GM20431 (cell line): Measurements from ENCODE around the gene ATP1A4.

Source experiments
- in situ Hi-C: fragments of 300-500 bp; cut with MseI, MboI; formaldehyde crosslinking; loops from one replicate; pipeline ENCODE4 v1.15.0; 2020; ENCODE audit warnings: low sequenced_read_pairs; ENCODE audit not compliant: unreplicated experiment

Gene ATP1A4

GRCh38 chr1:160168016-160168415 lies 16.6 kb downstream of the ATP1A4 start:
- in situ Hi-C loops: no loop called here

DNA sequence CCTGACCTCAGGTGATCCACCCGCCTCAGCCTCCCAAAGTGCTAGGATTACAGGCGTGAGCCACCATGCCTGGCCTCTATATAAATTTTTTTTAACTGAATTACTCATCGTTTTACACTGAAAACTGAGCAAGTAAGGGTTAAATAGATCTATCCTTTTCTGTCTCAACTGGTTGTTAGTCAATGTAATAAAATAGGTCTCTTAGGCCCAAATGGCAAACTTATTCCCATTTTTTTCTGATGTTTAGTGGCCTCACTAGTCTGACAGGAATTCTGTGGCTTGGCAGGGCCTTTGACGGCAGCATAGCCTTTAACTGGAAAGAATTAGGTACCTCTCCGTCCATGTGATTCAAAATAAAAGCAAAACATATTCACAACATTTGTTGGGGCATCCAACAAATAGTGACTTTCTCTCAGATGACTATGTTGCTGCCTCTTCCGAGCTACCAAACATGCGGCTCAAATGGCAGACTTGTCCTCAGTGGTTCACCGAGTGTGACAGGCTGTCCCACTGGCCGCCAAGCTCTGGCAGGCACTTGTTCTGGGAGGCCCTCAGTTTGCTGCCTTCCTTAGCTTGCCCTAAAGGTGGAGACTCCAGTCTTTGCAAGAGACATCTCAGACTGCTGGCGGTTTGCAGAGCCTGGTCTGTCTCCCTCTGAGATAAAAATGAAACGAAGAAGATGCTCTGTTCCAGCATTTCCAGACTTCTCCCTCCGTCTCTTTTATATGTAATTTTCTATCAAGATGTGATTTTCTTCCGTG lies 17.4 kb downstream of the ATP1A4 start:
- in situ Hi-C loops: no loop called here

DNA sequence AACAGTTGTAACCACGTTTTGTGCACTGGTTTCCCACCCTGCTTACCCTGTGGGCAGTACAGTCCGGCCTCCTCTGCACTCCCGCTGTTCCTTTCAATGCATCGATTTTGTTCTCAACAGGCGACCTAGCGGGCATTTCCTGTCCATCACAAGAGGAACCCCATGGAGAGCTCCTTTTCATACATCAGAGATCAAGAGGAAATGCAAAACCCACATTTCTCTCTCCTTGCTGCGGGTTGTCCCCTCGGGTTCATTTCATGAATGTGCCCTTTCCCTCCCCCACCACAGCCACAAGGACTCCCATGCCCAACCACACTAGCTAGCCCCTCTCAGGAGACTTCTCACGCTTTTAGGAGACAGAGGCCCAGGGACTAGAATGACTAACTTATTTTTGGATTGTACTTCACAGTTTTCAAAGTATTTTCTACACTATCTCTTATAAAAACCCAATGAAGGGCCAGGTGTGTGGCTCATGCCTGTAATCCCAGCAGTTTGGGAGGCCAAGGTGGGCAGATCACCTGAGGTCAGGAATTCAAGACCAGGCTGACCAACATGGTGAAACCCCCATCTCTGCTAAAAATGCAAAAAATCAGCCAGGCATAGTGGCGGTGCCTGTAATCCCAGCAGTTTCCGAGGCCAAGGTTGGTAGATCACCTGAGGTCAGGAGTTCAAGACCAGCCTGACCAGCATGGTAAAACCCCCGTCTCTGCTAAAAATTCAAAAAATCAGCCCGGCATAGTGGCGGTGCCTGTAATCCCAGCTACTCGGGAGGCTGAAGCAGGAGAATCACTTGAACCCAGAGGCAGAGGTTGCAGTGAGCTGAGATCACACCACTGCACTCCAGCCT lies 18.4 kb downstream of the ATP1A4 start:
- in situ Hi-C loops: no loop called here

DNA sequence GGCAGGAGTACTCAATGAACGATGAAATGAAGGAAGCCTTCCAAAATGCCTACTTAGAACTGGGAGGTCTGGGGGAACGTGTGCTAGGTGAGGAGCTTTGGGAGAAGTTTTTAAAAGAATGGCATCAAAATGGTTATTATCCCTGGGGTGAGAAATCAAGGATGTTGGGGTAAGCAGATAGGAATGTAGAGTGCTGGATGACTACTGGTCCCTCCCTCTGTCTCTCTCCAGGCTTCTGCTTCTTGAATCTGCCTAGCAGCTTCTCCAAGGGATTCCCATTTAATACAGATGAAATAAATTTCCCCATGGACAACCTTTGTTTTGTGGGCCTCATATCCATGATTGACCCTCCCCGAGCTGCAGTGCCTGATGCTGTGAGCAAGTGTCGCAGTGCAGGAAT lies 20.0 kb downstream of the ATP1A4 start:
- in situ Hi-C loops: no loop called here

DNA sequence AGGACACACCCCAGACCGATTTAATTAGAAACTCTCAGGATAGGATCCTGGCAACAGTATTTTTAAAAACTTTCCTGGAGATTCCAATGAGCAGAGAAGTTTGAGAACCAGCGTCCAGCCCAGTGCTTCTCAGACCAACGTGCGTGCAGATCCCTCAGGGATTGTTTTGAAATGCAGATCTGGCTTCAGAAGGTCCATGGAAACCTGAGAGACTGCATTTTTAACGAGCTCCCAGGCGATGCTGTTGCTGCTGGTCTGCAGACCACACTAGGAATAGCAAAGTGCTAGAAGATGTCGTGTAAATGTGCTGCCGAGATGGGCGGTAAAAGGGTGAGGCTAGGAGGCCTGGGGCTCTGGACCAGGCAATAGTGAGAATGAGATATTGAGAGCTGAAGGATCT lies 20.6 kb downstream of the ATP1A4 start:
- in situ Hi-C loops: no loop called here

DNA sequence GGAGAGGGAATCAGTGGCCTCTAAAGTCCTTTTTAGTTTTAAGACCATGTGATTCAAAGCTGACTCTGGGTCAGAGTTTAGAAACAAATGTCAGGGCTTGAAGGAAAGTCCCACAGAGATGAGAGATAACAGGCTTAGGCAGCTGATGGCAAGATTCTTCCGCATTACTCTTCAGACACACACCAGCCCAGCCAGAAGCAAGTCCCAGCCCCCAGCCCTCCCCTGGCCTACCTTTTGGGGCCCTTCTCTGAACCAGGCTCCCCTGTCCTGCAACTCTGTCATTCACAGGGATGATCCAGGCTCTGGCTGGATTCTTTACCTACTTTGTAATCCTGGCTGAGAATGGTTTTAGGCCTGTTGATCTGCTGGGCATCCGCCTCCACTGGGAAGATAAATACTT lies 25.8 kb downstream of the ATP1A4 start:
- in situ Hi-C loops: no loop called here

- in situ Hi-C loops: no loop called here
Measured at GRCh38 chr1:160177667-160178066, 26.3 kb downstream of the ATP1A4 start.

DNA sequence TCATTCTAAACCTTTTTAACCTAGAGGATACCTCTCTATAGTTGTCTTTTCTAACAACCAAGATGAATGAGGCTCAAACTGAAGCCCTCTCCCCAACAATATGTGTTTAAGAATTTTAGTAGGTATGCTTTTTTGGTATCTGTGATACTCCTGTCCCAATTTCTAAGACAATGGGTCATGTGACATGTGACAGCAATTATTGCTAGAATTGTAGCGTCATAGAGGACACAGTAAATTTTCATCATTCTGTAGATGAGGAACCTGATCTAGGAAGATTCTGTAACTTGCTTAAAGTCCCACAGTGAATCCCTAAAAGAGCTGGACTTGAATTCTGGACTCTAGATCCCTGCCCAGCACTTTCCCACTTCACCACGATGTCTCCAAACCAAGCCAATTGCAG lies 27.3 kb downstream of the ATP1A4 start:
- in situ Hi-C loops: no loop called here

GRCh38 chr1:160179336-160179735 lies 27.9 kb downstream of the ATP1A4 start:
- in situ Hi-C loops: no loop called here

DNA sequence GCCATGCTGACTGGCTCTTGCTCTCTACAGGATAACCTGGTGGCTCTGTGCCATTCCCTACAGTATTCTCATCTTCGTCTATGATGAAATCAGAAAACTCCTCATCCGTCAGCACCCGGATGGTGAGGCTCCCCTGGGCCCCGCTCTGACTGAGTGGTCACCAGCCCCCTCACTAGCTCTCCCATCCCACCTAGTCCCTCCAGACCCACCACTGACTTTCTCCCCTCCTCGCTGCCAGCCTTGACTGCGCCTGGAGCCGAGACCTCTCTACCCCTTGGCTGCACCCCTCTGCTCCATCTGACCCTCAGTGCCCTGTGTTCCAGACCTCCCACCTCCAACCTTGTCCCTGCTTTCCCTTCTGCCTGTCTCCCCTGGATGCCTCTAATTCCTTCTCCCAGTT lies 34.8 kb downstream of the ATP1A4 start:
- in situ Hi-C loops: no loop called here

GRCh38 chr1:160186729-160187128 lies 35.3 kb downstream of the ATP1A4 start:
- in situ Hi-C loops: no loop called here

DNA sequence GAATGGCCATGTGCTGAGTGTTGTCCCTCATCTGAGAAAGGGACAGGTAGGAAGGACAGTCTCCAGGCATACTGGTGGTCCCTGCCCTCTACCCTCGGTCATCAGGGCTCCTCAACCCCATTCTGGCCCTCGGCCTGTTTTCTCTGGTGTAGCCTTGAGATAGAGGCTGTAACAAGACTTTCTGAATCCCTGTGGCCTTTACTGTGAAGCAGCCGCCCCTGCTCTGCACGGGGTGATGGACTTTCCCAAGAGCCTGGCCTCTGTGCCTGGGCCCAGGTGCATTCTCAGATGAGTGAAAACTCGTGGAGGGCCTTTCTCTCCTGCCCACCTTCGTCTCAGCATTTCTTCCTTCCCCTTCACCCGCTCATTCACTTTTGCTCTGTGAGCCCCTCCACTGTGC lies 36.0 kb downstream of the ATP1A4 start:
- in situ Hi-C loops: no loop called here

GRCh38 chr1:160188341-160188740 lies 36.9 kb downstream of the ATP1A4 start:
- in situ Hi-C loops: no loop called here

- in situ Hi-C loops: no loop called here
Measured at GRCh38 chr1:160189649-160190625, 38.5 kb downstream of the ATP1A4 start, which contains the start of gene CASQ1. Gene CASQ1 (plus strand): TSS chr1:160190575. CDS start chr1:160190752, 177 bp downstream.

- in situ Hi-C loops: no loop called here
Measured at GRCh38 chr1:160191756-160192155, 40.4 kb downstream of the ATP1A4 start.

GRCh38 chr1:160192234-160192633 lies 40.8 kb downstream of the ATP1A4 start:
- in situ Hi-C loops: no loop called here

- in situ Hi-C loops: no loop called here
Measured at GRCh38 chr1:160193091-160193819, 41.9 kb downstream of the ATP1A4 start.

GRCh38 chr1:160193832-160194736 lies 42.7 kb downstream of the ATP1A4 start:
- in situ Hi-C loops: no loop called here

- in situ Hi-C loops: no loop called here
Measured at GRCh38 chr1:160194737-160195059, 43.3 kb downstream of the ATP1A4 start.
